Gastrocnemius medialis (tissue), 4 donors: Measurements from ENCODE around the gene PRKAR1A. TPM values are rescaled to one million over a fixed set of nuclear protein-coding genes. Genes with fewer than 3 reads are reported as not detected.
A peak's percentile ranks its signal among the peaks of the same experiment; 100 is the strongest.

Experiments
- ATAC-seq, 2 donors: fragments of 150-250 bp; one replicate each; pipeline ENCODE4 v1.9.1; 2016
- DNase-seq, 2 donors: peaks; one replicate each; pipeline ENCODE4 v3.0.0-alpha.2; 2019
- H3K27ac ChIP-seq, 4 donors: fragments of 200-600 bp; sonication (generic); 1 replicate in 1 of 4; 2 replicates in 3 of 4; pipeline ENCODE4 v1.5.1; 2016 to 2018; ENCODE audit warnings: mild to moderate bottlenecking in 2 of 4, moderate library complexity in 1 of 4
- H3K27me3 ChIP-seq, 3 donors: fragments of 200-600 bp; sonication (generic) in 2 of 3; 1 replicate in 1 of 3; 2 replicates in 2 of 3; pipeline versions ENCODE4 v1.5.1 to v1.6.0; 2016 to 2019; ENCODE audit warnings: mild to moderate bottlenecking in 1 of 3, moderate library complexity in 1 of 3
- H3K36me3 ChIP-seq, 2 donors: fragments of 200-600 bp; sonication (generic) in 1 of 2; one replicate each; pipeline ENCODE4 v1.5.1; 2017 to 2018
- H3K4me1 ChIP-seq, 2 donors: fragments of 200-600 bp; sonication (generic) in 1 of 2; one replicate each; pipeline ENCODE4 v1.5.1; 2016 to 2017; ENCODE audit warnings: mild to moderate bottlenecking in 2 of 2
- H3K4me3 ChIP-seq, 4 donors: fragments of 200-600 bp; sonication (generic) in 3 of 4; 1 replicate in 1 of 4; 2 replicates in 3 of 4; pipeline ENCODE4 v1.5.1; 2016 to 2019; ENCODE audit warnings: mild to moderate bottlenecking in 2 of 4
- H3K9me3 ChIP-seq, 3 donors: fragments of 200-600 bp; sonication (generic) in 2 of 3; 1 replicate in 1 of 3; 2 replicates in 2 of 3; pipeline ENCODE4 v1.5.1; 2016 to 2019
- POLR2A ChIP-seq, 2 donors: fragments of 450-650 bp; IDR thresholded peaks; one replicate each; pipeline ENCODE4 v1.6.1; 2017; ENCODE audit warnings: antibody characterized with exemption in 2 of 2, mild to moderate bottlenecking in 2 of 2, moderate library complexity in 2 of 2
- in situ Hi-C, 4 donors: fragments of 200-750 bp; cut with MboI; loops; one replicate each; pipeline versions ENCODE4 v1.15.0 to v1.8.0; 2017; ENCODE audit warnings: low sequenced_read_pairs in 4 of 4
- intact Hi-C: fragments of 100-400 bp; cut with DNase I; formaldehyde crosslinking; loops from one replicate; pipeline ENCODE4 v1.15.1; 2023; ENCODE audit warnings: low total_unique reads
- total RNA-seq, 4 donors: library from RNA; depleted of rRNA; stranded (reverse); fragments of >200 nt; gene quantifications; one replicate each; pipeline versions ENCODE4 v1.1.0 to v1.2.3, GENCODE V29; 2016
- TF ChIP-seq, protein P1 (sequence below), 5 experiments: fragments of 450-650 bp in 3 of 5; fragments of 200-600 bp in 2 of 5; sonication (generic) in 2 of 5; IDR thresholded peaks in 4 of 5; conservative IDR thresholded peaks in 1 of 5; 1 replicate in 4 of 5; 2 replicates in 1 of 5; pipeline ENCODE4 v1.5.1; 2016 to 2019; ENCODE audit warnings: antibody characterized with exemption in 5 of 5, mild to moderate bottlenecking in 3 of 5, moderate library complexity in 3 of 5

PRKAR1A gene
- total RNA-seq, 4 donors from 2014 or later = 271 to 656 (median 557) TPM

DNA sequence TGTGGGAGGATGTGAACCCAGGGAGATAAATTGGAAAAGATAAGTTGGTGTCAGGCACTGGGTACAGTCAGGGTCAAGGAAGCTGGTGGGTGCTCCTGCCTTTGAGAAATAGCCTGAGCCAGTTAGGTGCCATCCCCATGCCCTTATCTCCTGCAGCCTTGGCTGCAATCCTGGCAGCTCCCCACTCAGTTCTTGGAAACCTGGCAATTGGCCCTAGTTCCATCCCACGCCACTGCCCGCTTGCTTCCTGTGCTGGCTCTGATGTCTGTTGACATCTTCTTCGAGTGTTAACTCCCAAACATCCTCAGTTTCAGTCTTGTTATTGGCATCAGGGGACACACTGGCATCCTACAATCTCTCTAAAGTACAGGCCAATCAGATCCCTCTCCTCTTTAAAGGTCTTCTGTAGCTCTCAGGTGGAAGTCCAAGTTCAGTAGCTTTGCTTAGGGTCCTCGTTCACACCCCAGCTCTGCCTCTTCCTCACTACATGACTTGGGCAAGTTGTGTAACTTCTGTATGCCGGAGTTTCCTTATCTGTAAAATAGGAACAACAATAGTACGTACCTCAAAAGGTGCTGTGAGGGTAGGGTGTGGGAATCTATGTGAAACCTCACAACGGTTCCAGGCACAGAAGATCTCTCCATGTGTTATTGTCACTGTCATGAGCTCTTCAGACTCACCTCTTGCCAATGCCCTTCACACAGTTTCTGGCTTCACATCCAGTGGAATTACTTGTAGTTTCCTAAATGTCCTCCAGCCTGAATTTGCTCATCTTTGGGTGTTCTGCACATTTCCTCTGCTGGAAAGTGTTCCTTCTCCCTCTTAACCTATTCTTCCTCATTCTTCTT, 13.5 kb upstream of the PRKAR1A start:
- in situ Hi-C loops (no loop called here), intact Hi-C loops (no loop called here)
- peak overlapping the region in 1 of 4 donors; percentile 1 for H3K27ac ChIP-seq
- H3K36me3 ChIP-seq = no peaks in the 10 kb centered on the region
- peaks cover 0 to 3% of the 10 kb centered on the region in 2 donors for H3K4me1 ChIP-seq
- no peak for DNase-seq
- H3K4me3 ChIP-seq = no peak overlapping the region
- TF ChIP-seq POLR2A (IDR thresholded peaks at IDR 0.05) = no peak
- TF ChIP-seq, protein P1, sequence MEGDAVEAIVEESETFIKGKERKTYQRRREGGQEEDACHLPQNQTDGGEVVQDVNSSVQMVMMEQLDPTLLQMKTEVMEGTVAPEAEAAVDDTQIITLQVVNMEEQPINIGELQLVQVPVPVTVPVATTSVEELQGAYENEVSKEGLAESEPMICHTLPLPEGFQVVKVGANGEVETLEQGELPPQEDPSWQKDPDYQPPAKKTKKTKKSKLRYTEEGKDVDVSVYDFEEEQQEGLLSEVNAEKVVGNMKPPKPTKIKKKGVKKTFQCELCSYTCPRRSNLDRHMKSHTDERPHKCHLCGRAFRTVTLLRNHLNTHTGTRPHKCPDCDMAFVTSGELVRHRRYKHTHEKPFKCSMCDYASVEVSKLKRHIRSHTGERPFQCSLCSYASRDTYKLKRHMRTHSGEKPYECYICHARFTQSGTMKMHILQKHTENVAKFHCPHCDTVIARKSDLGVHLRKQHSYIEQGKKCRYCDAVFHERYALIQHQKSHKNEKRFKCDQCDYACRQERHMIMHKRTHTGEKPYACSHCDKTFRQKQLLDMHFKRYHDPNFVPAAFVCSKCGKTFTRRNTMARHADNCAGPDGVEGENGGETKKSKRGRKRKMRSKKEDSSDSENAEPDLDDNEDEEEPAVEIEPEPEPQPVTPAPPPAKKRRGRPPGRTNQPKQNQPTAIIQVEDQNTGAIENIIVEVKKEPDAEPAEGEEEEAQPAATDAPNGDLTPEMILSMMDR (IDR thresholded peaks at IDR 0.05 in 4 of 5, conservative IDR thresholded peaks at IDR 0.05 in 1 of 5) = no peak
- no peaks in the 10 kb centered on the region for H3K9me3 ChIP-seq
- ATAC-seq = no peak
- H3K27me3 ChIP-seq = no peaks in the 10 kb centered on the region

DNA sequence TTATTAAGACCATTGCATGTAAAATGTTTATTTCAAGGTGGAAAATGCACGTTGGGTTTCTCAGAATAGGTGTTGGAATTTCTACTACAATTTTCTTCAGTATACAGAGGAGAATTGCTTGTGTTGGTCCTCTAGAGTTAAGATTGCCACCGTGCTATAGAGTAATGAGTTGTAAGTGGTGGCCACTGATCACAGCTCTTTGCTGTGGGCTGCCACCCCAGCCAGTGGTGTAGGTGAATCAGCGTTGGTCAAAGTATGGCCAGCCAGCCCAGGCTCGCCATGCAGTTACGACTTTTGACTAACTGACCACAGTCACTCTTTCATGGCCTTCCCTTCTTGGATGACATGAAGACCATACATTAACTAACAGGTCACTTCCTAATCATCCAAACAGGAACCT, 12.6 kb upstream of the PRKAR1A start:
- Histone ChIP-seq H3K27ac (no peak overlapping the region), H3K9me3 (no peaks in the 10 kb centered on the region), H3K4me3 (no peak overlapping the region), H3K4me1 (peaks cover 0 to 3% of the 10 kb centered on the region in 2 donors), H3K27me3 (no peaks in the 10 kb centered on the region), H3K36me3 (no peaks in the 10 kb centered on the region)
- no peak for DNase-seq
- TF ChIP-seq, protein P1 (IDR thresholded peaks at IDR 0.05 in 4 of 5, conservative IDR thresholded peaks at IDR 0.05 in 1 of 5) = no peak
- no peak for TF ChIP-seq POLR2A (IDR thresholded peaks at IDR 0.05)
- in situ Hi-C loops = no loop called here
- no peak for ATAC-seq
- intact Hi-C loops = no loop called here

DNA sequence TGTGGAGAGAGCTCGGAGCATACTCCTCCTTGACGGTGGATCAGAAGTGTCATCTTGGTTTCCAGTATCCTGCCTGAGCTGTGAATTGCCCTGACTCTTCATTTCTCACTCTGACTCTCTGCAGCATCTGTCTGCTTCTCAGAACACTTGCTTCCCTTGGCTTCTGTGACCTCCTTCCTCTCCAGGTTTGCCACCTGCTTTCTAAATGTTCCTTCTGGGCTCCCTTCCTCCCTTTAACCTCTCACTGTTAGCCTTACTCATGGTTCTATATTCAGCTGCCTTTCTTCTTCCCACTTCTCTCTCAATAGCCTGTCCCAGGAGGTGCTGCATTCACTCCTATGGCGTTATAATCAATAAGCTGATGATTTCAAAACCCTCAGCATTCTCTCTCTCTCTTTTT, 11.2 kb upstream of the PRKAR1A start:
- peak in 1 of 2 donors; percentile 67 for ATAC-seq
- TF ChIP-seq, protein P1 (IDR thresholded peaks at IDR 0.05 in 4 of 5, conservative IDR thresholded peaks at IDR 0.05 in 1 of 5) = no peak
- no peak for TF ChIP-seq POLR2A (IDR thresholded peaks at IDR 0.05)
- intact Hi-C loops = no loop called here

DNA sequence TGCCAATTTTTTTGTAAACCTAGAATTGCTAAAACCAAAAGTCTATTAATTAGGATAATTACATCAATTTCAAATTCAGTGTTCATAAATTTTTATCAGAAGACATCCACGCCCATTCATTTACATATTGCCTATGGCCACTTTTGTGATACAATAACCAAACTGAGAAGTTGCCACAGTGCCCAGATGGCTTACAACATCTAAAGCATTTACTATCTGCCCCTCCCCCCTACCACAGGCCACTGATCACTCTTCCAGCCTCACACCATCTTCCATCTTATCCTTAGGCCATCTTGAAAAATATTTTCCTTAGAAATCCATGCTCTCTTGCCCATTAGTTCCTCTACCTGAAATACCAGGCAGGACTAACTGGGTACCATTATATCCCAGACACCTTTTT, 6.3 kb upstream of the PRKAR1A start:
- no peak for ATAC-seq
- TF ChIP-seq, protein P1 (IDR thresholded peaks at IDR 0.05 in 4 of 5, conservative IDR thresholded peaks at IDR 0.05 in 1 of 5) = no peak
- TF ChIP-seq POLR2A (IDR thresholded peaks at IDR 0.05) = no peak
- no peak overlapping the region for H3K27ac ChIP-seq
- no peaks in the 10 kb centered on the region for H3K27me3 ChIP-seq
- H3K4me1 ChIP-seq = peaks cover 10 to 20% of the 10 kb centered on the region in 2 donors
- in situ Hi-C loops (loop anchor here in 1 of 4 donors (10.0 kb wide), 1 partner anchor 61 kb away; no protein-coding TSS in a partner anchor), intact Hi-C loops (no loop called here)
- no peak overlapping the region for H3K4me3 ChIP-seq
- no peaks in the 10 kb centered on the region for H3K9me3 ChIP-seq
- no peaks in the 10 kb centered on the region for H3K36me3 ChIP-seq
- no peak for DNase-seq

More for the DNA sequence above, 11.2 kb upstream of the PRKAR1A start:
- Histone ChIP-seq H3K36me3 (no peaks in the 10 kb centered on the region), H3K27ac (no peak overlapping the region), H3K4me1 (peaks cover 0 to 3% of the 10 kb centered on the region in 2 donors), H3K4me3 (no peak overlapping the region), H3K9me3 (no peaks in the 10 kb centered on the region), H3K27me3 (no peaks in the 10 kb centered on the region)
- in situ Hi-C loops = loop anchor here in 1 of 4 donors (10.0 kb wide), 1 partner anchor 56 kb away; no protein-coding TSS in a partner anchor
- no peak for DNase-seq
